Esophagus muscularis mucosa (tissue), 4 donors: ENCODE measurements around the gene NRK. TPM values are rescaled to one million over a fixed set of nuclear protein-coding genes. Genes with fewer than 3 reads are reported as not detected.
A peak's percentile ranks its signal among the peaks of the same experiment; 100 is the strongest.
"Not testable (repeated sequence)": the region's sequence is repeated elsewhere in the genome, so short reads cannot be mapped to it uniquely, and the experiment has no call there.

Source experiments
- DNase-seq: peaks from one replicate; pipeline ENCODE4 v3.0.0-alpha.2; 2017; ENCODE audit errors: extremely low spot score
- H3K27ac ChIP-seq, 4 donors: fragments of 200-600 bp; sonication (generic); replicated peaks in 1 of 4; 1 replicate in 3 of 4; 2 replicates in 1 of 4; pipeline ENCODE4 v1.5.1; 2016 to 2019; ENCODE audit warnings: mild to moderate bottlenecking in 1 of 4
- H3K27me3 ChIP-seq, 4 donors: fragments of 200-600 bp; sonication (generic); one replicate each; pipeline versions ENCODE4 v1.5.1 to v1.6.0; 2016 to 2019
- H3K36me3 ChIP-seq, 4 donors: fragments of 200-600 bp; sonication (generic); one replicate each; pipeline ENCODE4 v1.5.1; 2016 to 2019
- H3K4me1 ChIP-seq, 4 donors: fragments of 200-600 bp; sonication (generic); one replicate each; pipeline ENCODE4 v1.5.1; 2016 to 2019
- H3K4me3 ChIP-seq, 4 donors: fragments of 200-600 bp; sonication (generic); 1 replicate in 2 of 4; 2 replicates in 2 of 4; pipeline ENCODE4 v1.5.1; 2016 to 2019; ENCODE audit warnings: mild to moderate bottlenecking in 4 of 4, moderate library complexity in 1 of 4
- H3K9me3 ChIP-seq, 4 donors: fragments of 200-600 bp; sonication (generic); 1 replicate in 3 of 4; 2 replicates in 1 of 4; pipeline ENCODE4 v1.5.1; 2016 to 2019
- EP300 ChIP-seq: sonication (generic); formaldehyde crosslinking; IDR thresholded peaks from one replicate; pipeline ENCODE4 v1.6.1; 2017; ENCODE audit warnings: antibody characterized with exemption
- POLR2A ChIP-seq: fragments of 450-650 bp; IDR thresholded peaks from one replicate; pipeline ENCODE4 v1.6.1; 2017; ENCODE audit warnings: antibody characterized with exemption, moderate library complexity, mild to moderate bottlenecking, low read depth
- POLR2AphosphoS5 ChIP-seq, 2 donors: sonication (generic); formaldehyde crosslinking; IDR thresholded peaks; one replicate each; pipeline ENCODE4 v1.6.1; 2017; ENCODE audit warnings: antibody characterized with exemption in 2 of 2
- WGBS: methylation state at CpG from one replicate; pipeline ENCODE4 v1.1.5; 2018; 5-methylcytosine and 5-hydroxymethylcytosine counted together
- intact Hi-C: fragments of 100-400 bp; cut with DNase I; formaldehyde crosslinking; loops from one replicate; pipeline ENCODE4 v1.15.1; 2023
- total RNA-seq, 4 donors: library from RNA; depleted of rRNA; stranded (reverse); fragments of >200 nt; gene quantifications; one replicate each; pipeline versions ENCODE4 v1.1.0 to v1.2.1, GENCODE V29; 2016
- TF ChIP-seq, protein P1 (sequence below), 3 experiments: fragments of 200-600 bp in 2 of 3; fragments of 450-650 bp in 1 of 3; sonication (generic) in 2 of 3; IDR thresholded peaks; one replicate each; pipeline ENCODE4 v1.5.1; 2017 to 2019; ENCODE audit warnings: antibody characterized with exemption in 3 of 3, mild to moderate bottlenecking in 2 of 3, moderate library complexity in 1 of 3

The NRK gene
- total RNA-seq, 4 donors from 2014 or later = 2.7 to 10.8 (median 5.8) TPM

GRCh38 chrX:105821471-105822121, 743 bp upstream of the NRK start:
- Histone ChIP-seq H3K9me3 (no peaks in the 10 kb centered on the region), H3K27me3 (peaks cover 0 to 39% (median 14%) of the 10 kb centered on the region in 4 donors), H3K4me3 (peak overlapping the region; percentile 39 to 48 (median 42)), H3K36me3 (no peaks in the 10 kb centered on the region), H3K27ac (no peak overlapping the region), H3K4me1 (peaks cover 0 to 17% (median 13%) of the 10 kb centered on the region in 4 donors)
- DNase-seq = no peak
- WGBS = 43% methylated on average over 27 of the region's 28 CpGs
- intact Hi-C loops = no loop called here
- TF ChIP-seq POLR2AphosphoS5 (IDR thresholded peaks at IDR 0.05) = no peak
- TF ChIP-seq POLR2A = no peak
- TF ChIP-seq, protein P1, sequence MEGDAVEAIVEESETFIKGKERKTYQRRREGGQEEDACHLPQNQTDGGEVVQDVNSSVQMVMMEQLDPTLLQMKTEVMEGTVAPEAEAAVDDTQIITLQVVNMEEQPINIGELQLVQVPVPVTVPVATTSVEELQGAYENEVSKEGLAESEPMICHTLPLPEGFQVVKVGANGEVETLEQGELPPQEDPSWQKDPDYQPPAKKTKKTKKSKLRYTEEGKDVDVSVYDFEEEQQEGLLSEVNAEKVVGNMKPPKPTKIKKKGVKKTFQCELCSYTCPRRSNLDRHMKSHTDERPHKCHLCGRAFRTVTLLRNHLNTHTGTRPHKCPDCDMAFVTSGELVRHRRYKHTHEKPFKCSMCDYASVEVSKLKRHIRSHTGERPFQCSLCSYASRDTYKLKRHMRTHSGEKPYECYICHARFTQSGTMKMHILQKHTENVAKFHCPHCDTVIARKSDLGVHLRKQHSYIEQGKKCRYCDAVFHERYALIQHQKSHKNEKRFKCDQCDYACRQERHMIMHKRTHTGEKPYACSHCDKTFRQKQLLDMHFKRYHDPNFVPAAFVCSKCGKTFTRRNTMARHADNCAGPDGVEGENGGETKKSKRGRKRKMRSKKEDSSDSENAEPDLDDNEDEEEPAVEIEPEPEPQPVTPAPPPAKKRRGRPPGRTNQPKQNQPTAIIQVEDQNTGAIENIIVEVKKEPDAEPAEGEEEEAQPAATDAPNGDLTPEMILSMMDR (IDR thresholded peaks at IDR 0.05) = no peak
- TF ChIP-seq EP300 = no peak

DNA sequence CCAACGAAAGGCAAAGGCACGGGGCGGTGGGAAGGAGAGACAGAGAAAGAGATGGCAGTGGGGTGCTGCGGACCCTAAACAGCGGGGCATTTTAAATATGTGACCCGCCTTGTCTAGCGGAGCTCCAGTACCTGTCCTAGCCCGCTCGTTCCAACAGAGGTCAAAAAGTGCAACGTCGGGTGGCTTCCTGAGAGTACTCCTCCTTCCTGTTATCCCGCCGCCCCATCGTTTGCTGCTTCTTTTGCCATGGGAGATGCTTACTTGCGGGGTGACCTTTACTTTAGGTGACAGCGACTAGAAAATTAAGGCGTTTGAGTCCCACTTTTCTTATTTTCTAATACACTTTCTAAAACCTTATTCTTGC, 735 bp downstream of the NRK start:
- Histone ChIP-seq H3K4me3 (peak overlapping the region; percentile 39 to 48 (median 42)), H3K4me1 (peaks cover 0 to 17% (median 13%) of the 10 kb centered on the region in 4 donors), H3K27me3 (peaks cover 0 to 39% (median 14%) of the 10 kb centered on the region in 4 donors), H3K27ac (peak overlapping the region in 2 of 4 donors; percentile 39 to 45), H3K9me3 (no peaks in the 10 kb centered on the region), H3K36me3 (no peaks in the 10 kb centered on the region)
- intact Hi-C loops = no loop called here
- no peak for TF ChIP-seq POLR2A
- TF ChIP-seq, protein P1 (IDR thresholded peaks at IDR 0.05) = no peak
- no peak for TF ChIP-seq POLR2AphosphoS5 (IDR thresholded peaks at IDR 0.05)
- no peak for TF ChIP-seq EP300
- WGBS = 44% methylated on average over 17 of the region's 17 CpGs
- DNase-seq = no peak

GRCh38 chrX:105829011-105829410, 6.7 kb downstream of the NRK start:
- no peak for DNase-seq
- Histone ChIP-seq H3K36me3 (no peaks in the 10 kb centered on the region), H3K9me3 (no peaks in the 10 kb centered on the region), H3K27ac (no peak overlapping the region), H3K27me3 (no peaks in the 10 kb centered on the region), H3K4me3 (no peak overlapping the region), H3K4me1 (no peaks in the 10 kb centered on the region)
- WGBS = 35% methylated on average over 1 of the region's 1 CpG
- TF ChIP-seq EP300 (no peak), POLR2AphosphoS5 (IDR thresholded peaks at IDR 0.05) (no peak), POLR2A (no peak)
- TF ChIP-seq, protein P1 (IDR thresholded peaks at IDR 0.05) = no peak
- intact Hi-C loops = no loop called here

DNA sequence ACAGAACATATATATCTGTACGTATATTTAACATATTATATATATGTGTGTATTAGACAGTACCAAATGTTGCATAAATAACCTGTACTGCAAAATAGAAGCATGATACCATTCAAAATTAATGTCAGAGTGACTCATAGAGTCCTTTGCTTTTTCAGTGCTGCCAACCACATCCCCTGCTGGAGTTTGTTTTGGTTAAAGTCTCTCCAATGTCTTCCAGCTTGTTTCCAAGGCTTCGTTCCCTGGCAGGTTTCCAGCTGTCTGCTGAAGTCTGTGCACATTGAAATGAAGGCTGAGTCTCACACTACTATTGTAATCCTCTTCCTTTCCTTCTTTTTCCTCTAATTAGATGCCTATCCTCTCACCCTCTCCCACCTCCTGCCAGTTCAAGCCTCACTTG, 14.9 kb downstream of the NRK start:
- Histone ChIP-seq H3K27me3 (no peaks in the 10 kb centered on the region), H3K4me1 (peaks cover 0 to 8% (median 4%) of the 10 kb centered on the region in 4 donors), H3K27ac (no peak overlapping the region), H3K36me3 (no peaks in the 10 kb centered on the region), H3K4me3 (no peak overlapping the region), H3K9me3 (no peaks in the 10 kb centered on the region)
- DNase-seq = no peak
- intact Hi-C loops = no loop called here
- TF ChIP-seq POLR2AphosphoS5 (IDR thresholded peaks at IDR 0.05) (no peak), POLR2A (no peak), EP300 (no peak)
- TF ChIP-seq, protein P1 (IDR thresholded peaks at IDR 0.05) = no peak
- WGBS = 19% methylated on average over 2 of the region's 2 CpGs

- H3K4me3 ChIP-seq = no peak overlapping the region
- DNase-seq = no peak
- WGBS = 42% methylated on average over 2 of the region's 2 CpGs
- H3K27me3 ChIP-seq = no peaks in the 10 kb centered on the region
- H3K9me3 ChIP-seq = no peaks in the 10 kb centered on the region
- H3K36me3 ChIP-seq = no peaks in the 10 kb centered on the region
- H3K4me1 ChIP-seq = no peaks in the 10 kb centered on the region
- no peak overlapping the region for H3K27ac ChIP-seq
- intact Hi-C loops = no loop called here
- TF ChIP-seq, protein P1 (IDR thresholded peaks at IDR 0.05) = no peak
- no peak for TF ChIP-seq EP300
- TF ChIP-seq POLR2AphosphoS5 (IDR thresholded peaks at IDR 0.05) = no peak
- TF ChIP-seq POLR2A = no peak
Observed at GRCh38 chrX:105845631-105846030, 23.3 kb downstream of the NRK start.

DNA sequence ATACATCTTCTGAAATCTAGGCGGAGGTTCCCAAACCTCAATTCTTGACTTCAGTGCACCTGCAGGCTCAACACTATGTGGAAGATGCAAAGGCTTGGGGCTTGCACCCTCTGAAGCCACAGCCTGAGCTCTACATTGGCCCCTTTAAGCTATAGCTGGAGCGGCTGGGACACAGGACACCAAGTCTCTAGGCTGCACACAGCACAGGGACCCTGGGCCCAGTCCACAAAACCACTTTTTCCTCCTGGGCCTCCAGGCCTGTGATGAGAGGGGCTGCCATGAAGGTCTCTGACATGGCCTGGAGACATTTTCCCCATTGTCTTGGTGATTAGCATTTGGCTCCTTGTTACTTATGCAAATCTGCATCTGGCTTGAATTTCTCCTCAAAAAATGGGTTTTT, 27.8 kb downstream of the NRK start:
- H3K27ac ChIP-seq, H3K4me1 ChIP-seq, H3K9me3 ChIP-seq, H3K4me3 ChIP-seq, H3K36me3 ChIP-seq, intact Hi-C loops, DNase-seq, H3K27me3 ChIP-seq: not testable (repeated sequence)
- WGBS = 86% methylated on average over 1 of the region's 2 CpGs
